Muscle layer of colon (tissue), 2 donors: ENCODE data around the gene ENPP7.
"Not testable (repeated sequence)": the region's sequence is repeated elsewhere in the genome, so short reads cannot be mapped to it uniquely, and the experiment has no call there.

Experiments used
- H3K27ac ChIP-seq: one replicate; pipeline ENCODE4 v1.7.0; 2013; ENCODE audit warnings: low read depth, mild to moderate bottlenecking, low read length, moderate library complexity
- H3K27me3 ChIP-seq, 2 donors: one replicate each; pipeline ENCODE4 v1.7.0; 2013; ENCODE audit warnings: low read length in 2 of 2, mild to moderate bottlenecking in 2 of 2; ENCODE audit not compliant: insufficient read depth in 2 of 2, control insufficient read depth in 1 of 2
- H3K36me3 ChIP-seq: one replicate; pipeline ENCODE4 v1.7.0; 2013; ENCODE audit warnings: mild to moderate bottlenecking, low read length; ENCODE audit not compliant: insufficient read depth
- H3K4me1 ChIP-seq: one replicate; pipeline ENCODE4 v1.7.0; 2013; ENCODE audit warnings: mild to moderate bottlenecking, low read length; ENCODE audit not compliant: insufficient read depth
- H3K4me3 ChIP-seq, 2 donors: one replicate each; pipeline ENCODE4 v1.7.0; 2013; ENCODE audit warnings: low read length in 2 of 2, low read depth in 1 of 2, mild to moderate bottlenecking in 1 of 2, moderate library complexity in 1 of 2
- H3K9ac ChIP-seq: one replicate; pipeline ENCODE4 v1.7.0; 2013; ENCODE audit warnings: low read length
- H3K9me3 ChIP-seq: one replicate; pipeline ENCODE4 v1.7.0; 2013; ENCODE audit warnings: mild to moderate bottlenecking, low read length
- donor health status: abdominal sarcoma.
- donor health status: Adenocarcinoma of cecum.

Gene ENPP7

DNA sequence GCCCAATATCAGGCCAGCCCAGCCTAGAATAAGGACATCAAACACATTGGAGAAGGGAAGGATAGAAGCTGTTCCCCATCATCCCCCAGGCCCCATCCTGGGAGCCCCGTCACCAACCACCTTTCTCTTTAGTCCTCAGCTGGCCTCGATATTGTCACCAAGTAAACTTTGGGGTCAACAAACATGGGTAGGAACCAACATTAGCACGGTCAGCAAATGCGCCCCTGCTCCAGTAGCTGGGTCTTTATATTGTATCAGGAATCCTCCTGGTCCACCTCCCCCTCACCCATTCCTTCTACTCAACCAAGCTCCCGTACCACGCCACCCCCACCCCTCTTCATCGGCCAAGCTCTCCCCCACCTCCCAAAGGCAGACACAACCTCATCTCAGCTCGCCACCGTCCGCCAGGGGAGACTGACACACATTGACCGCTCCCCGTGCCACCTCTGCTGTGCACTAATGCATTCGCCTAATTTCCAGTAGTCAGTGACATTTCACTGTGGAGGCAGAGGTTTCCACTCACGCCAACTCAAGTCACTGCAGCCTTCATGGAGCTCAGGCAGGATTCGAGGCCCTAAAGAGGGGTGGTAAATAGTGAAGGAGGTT, 26.5 kb downstream of the ENPP7 start:
- no peaks in the 10 kb centered on the region for H3K27me3 ChIP-seq
- H3K36me3 ChIP-seq, result no peaks in the 10 kb centered on the region
- H3K9ac ChIP-seq, result no peak overlapping the region
- no peak overlapping the region for H3K4me3 ChIP-seq
- no peaks in the 10 kb centered on the region for H3K9me3 ChIP-seq
- H3K27ac ChIP-seq, result no peak overlapping the region
- H3K4me1 ChIP-seq, result no peaks in the 10 kb centered on the region

DNA sequence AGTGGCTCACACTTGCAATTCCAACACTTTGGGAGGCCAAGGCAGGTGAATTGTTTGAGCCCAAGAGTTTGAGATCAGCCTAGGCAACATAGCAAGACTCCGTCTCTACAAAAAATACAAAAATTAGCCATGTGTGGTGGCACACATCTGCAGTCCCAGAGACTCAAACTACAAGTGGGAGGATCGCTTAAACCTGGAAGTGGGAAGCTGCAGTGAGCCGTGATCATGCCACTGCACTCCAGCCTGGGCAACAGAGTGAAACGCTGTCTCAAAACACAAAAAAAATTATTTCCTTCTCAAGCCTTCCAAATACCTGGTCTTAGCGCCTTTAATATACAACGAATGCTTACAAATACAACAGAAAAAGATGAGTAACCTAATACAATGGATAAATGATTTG, 27.5 kb downstream of the ENPP7 start:
- Histone ChIP-seq H3K27ac (no peak overlapping the region), H3K9me3 (no peaks in the 10 kb centered on the region), H3K9ac (no peak overlapping the region), H3K4me3 (no peak overlapping the region), H3K4me1 (no peaks in the 10 kb centered on the region), H3K27me3 (no peaks in the 10 kb centered on the region), H3K36me3 (no peaks in the 10 kb centered on the region)

DNA sequence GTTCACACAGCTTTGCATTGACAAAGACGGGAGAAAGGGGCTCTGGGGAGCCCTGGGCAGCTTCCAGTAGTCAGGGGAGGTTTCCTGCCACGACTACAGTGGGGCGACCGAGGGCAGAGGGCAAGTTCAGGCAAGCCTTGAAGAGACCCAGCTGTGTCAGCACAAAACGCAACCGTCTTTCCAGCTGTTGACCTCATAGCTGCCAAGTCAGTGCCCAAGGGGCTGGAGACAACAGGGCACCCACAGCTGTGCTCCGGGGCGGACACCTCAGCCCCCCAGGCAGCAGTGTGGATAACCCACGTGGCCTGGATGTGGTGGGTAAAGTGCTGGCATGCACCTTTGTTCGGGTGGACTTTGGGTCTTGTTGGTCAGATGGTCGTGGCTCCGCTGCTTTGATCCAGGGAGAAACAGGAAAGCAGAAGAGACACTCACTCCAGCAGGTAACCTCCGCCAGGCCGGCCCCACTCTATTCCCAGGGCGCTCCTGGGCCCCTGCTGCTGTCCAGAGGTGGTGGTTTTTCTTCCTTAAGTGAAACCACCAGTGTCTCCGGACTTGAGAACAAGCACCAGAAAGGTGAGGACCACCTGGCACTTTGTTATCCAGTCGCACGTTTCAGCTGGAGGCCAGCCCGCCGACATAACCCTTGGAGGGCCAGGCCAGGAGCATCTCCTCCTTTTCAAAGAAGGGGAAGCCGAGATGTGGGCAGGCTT, 29.6 kb downstream of the ENPP7 start:
- no peak overlapping the region for H3K9ac ChIP-seq
- H3K27ac ChIP-seq, result no peak overlapping the region
- H3K4me1 ChIP-seq, result no peaks in the 10 kb centered on the region
- H3K9me3 ChIP-seq, result no peaks in the 10 kb centered on the region
- H3K27me3 ChIP-seq, result no peaks in the 10 kb centered on the region
- no peak overlapping the region for H3K4me3 ChIP-seq
- H3K36me3 ChIP-seq, result no peaks in the 10 kb centered on the region

DNA sequence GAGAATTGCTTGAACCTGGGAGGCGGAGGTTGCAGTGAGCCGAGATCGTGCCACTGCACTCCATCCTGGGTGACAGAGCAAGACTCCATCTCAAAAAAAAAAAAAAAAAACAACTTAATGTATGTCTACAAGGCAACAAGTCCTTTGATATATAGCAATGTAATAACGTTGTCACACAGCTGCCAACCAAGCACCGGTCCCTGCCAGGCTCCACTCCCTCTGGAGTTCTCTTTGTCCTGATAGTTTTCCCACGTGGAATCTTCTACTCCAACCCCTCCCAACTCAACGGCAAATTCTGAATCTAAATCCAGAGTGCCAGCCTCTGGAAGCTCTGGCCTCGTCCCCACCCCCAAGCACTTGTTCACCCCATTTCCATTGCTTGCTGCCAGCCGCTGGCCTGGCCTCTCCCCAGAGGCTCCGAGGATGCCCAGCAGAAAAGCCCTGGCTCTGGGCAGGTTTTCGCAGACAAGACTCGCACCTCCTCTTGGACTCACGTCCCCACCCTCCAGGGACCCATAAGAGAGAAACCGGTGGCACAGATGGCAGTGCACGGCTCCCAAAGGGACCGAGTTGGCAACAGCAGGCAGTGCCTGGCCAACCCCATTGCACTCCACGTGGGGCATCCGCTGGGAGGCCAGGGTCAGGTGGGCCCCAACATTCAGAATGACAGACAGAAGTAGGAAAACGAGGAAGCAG, 31.3 kb downstream of the ENPP7 start:
- Histone ChIP-seq H3K9me3 (no peaks in the 10 kb centered on the region), H3K4me1 (no peaks in the 10 kb centered on the region), H3K27me3 (no peaks in the 10 kb centered on the region), H3K27ac (no peak overlapping the region), H3K9ac (no peak overlapping the region), H3K36me3 (no peaks in the 10 kb centered on the region), H3K4me3 (no peak overlapping the region)

DNA sequence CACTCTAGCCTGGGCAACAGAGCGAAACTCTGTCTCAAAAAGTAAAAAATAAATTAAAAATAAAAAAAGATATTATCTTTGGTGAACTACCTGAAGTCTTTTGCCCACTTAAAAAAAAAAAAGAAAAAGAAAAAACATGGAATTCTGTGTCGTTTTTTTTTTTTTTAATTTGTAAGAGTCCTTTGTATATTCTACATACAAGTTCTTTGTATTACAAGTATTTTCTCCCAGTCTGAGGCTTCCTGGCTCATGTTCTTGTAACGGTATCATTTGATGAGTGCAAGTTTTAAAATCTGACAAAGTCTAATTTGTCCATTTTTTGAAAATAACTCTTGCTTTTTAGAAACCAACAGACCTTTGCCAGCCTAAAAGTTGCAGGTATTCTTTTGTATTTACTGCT, 35.0 kb downstream of the ENPP7 start:
- H3K4me3 ChIP-seq, result no peak overlapping the region
- no peak overlapping the region for H3K27ac ChIP-seq
- H3K9me3 ChIP-seq, result no peaks in the 10 kb centered on the region
- H3K27me3 ChIP-seq, result no peaks in the 10 kb centered on the region
- H3K9ac ChIP-seq, result no peak overlapping the region
- no peaks in the 10 kb centered on the region for H3K36me3 ChIP-seq
- H3K4me1 ChIP-seq, result no peaks in the 10 kb centered on the region

DNA sequence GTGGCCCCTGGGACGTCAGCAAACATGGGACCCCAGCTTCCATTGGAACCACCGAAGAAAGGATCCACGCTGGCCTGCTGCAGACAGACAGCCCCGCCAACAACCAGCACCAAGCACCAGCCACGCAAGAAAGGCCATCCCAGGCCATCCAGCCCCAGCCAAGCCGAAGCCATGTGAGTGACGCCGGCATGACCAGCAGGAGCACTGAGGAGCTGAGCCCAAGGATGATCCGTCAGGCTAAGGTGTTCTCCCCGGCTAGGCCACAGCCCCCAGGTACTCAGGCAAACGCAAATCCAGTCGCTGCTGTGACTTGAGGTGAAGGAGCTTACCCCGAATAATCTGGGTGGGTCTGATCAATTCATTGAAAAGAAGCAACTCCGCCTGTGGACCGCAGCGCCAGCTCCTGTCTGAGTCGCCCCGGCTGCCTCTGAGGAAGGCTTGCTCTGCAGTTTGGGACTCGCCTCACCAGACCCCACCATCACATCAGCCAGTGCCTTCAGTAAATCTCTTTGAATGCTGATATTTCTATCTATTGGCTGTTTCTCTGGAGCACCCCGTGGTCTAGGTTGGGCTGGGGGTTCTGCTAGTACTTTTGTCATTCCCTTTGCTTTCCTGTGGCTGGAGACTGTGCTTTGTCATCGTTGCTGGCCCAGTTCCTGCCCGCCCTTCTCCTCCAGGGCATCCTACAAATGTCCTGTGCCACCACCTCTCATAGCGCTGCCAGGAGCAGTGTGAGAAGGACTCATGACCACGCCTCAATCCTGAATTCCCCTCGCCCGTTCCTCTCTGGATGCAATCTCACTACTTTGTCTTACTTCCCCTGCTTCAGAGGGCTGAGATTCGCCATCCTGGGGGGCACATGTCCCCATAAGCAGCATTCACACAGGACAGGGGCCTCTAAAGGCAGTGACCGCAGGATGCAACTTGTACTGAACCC, 39.1 kb downstream of the ENPP7 start:
- H3K27me3 ChIP-seq, result peaks cover 0 to 18% of the 10 kb centered on the region in 2 donors
- H3K36me3 ChIP-seq, result no peaks in the 10 kb centered on the region
- H3K9me3 ChIP-seq, result no peaks in the 10 kb centered on the region
- H3K9ac ChIP-seq, result no peak overlapping the region
- H3K27ac ChIP-seq, result no peak overlapping the region
- H3K4me3 ChIP-seq, result no peak overlapping the region
- no peaks in the 10 kb centered on the region for H3K4me1 ChIP-seq

DNA sequence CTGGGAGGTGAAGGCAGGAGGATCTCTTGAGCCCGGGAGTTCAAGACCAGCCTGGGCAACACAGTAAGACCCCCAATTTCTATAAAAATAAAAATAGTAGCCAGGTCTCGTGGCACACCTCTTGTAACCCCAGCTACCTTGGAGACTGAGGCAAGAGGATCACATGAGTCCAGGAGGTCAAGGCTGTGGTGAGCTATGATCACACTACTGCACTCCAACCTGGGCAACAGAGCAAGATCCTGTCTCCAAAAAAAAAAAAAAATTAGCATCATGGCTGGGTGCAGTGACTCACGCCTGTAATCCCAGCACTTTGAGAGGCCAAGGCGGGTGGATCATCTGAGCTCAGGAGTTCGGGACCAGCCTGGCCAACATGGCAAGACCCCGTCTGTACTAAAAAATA, 40.5 kb downstream of the ENPP7 start:
- Histone ChIP-seq H3K36me3 (no peaks in the 10 kb centered on the region), H3K27ac (no peak overlapping the region), H3K9me3 (no peaks in the 10 kb centered on the region), H3K27me3 (peaks cover 10 to 32% of the 10 kb centered on the region in 2 donors), H3K9ac (no peak overlapping the region), H3K4me3 (no peak overlapping the region), H3K4me1 (no peaks in the 10 kb centered on the region)

DNA sequence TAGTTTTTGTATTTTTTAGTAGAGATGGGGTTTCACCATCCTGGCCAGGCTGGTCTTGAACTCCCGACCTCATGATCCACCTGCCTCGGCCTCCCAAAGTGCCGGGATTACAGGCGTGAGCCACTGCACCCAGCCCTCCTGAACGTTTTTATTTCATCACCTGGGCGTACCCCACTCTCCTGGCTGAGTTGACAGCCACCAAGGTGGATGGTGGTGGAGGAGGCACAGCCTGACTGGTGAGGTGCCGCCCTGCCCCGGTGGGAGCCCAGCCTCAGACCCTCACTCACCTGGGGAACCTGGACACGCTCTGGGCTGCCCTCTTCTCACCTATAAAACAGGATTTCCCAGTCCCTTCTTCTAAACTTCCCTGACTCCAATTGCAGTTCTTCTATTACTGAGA, 42.0 kb downstream of the ENPP7 start:
- not testable (repeated sequence) for H3K27ac ChIP-seq, H3K36me3 ChIP-seq, H3K9ac ChIP-seq, H3K9me3 ChIP-seq, H3K4me3 ChIP-seq, H3K4me1 ChIP-seq
- H3K27me3 ChIP-seq, result peaks cover 22 to 46% of the 10 kb centered on the region in 2 donors

DNA sequence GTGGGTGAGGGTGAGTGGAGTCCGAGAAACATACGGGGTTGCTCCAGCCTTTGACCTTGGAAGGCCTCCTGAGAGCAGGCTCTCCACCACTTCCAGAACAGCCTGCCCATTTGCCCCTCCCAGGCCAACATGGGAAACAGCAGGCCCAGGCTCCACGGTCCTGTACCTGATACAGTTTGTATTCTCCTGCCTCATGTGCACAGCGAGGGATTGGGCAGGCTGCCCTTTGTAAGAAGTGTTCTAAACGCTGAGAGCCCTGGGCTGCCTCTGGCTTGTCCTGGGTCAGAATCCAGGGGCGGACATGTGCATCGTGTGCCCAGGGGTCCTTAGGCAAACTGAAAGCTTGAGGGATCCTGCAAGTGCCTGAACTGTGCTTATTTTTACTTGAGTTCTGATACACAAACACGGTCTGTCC, 43.8 kb downstream of the ENPP7 start:
- H3K4me1 ChIP-seq, result peaks cover 7% of the 10 kb centered on the region
- no peak overlapping the region for H3K9ac ChIP-seq
- no peaks in the 10 kb centered on the region for H3K9me3 ChIP-seq
- no peaks in the 10 kb centered on the region for H3K36me3 ChIP-seq
- H3K27me3 ChIP-seq, result peaks cover 30 to 61% of the 10 kb centered on the region in 2 donors
- no peak overlapping the region for H3K27ac ChIP-seq
- H3K4me3 ChIP-seq, result no peak overlapping the region

DNA sequence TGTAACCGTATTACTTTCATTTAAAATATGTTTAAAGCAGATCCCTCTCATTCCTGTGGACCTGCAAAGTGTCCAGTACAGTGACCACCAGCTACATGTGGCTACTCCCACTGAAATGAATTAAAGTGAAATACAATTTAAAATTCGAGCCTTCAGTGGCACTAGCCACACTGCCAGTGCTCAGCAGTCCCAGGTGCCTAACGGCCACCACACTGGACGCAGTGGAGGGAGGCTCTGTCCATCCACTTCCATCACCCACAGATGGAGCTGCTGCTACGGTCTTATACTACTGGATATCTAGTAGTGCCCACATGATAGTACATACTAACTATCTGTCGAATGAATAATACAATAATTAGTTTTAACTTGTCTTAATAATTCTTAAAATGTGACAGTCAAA, 44.9 kb downstream of the ENPP7 start:
- peaks cover 30 to 72% of the 10 kb centered on the region in 2 donors for H3K27me3 ChIP-seq

More for the DNA sequence above, 44.9 kb downstream of the ENPP7 start:
- Histone ChIP-seq H3K9me3 (no peaks in the 10 kb centered on the region), H3K4me1 (peaks cover 7% of the 10 kb centered on the region), H3K27ac (no peak overlapping the region), H3K4me3 (no peak overlapping the region), H3K36me3 (no peaks in the 10 kb centered on the region), H3K9ac (no peak overlapping the region)
